GM23338 (cell line): ENCODE results near the gene SORBS1.

Source experiments
- CREB1 ChIP-seq: fragments of 250-450 bp; sonication (Bioruptor Pico); IDR thresholded peaks from 2 replicates; pipeline ENCODE4 v1.5.0; 2020; ENCODE audit warnings: low read depth, mild to moderate bottlenecking, moderate library complexity
- EZH2 ChIP-seq: fragments of 200-600 bp; sonication (generic); IDR thresholded peaks from one replicate; pipeline ENCODE4 v1.8.0; 2017; ENCODE audit warnings: antibody characterized with exemption, mild to moderate bottlenecking, low read depth; ENCODE audit not compliant: unreplicated experiment
- EZH2phosphoT487 ChIP-seq: fragments of 200-600 bp; sonication (generic); IDR thresholded peaks from one replicate; pipeline ENCODE4 v1.8.1; 2018; ENCODE audit warnings: antibody characterized with exemption; ENCODE audit not compliant: unreplicated experiment
- JUNB ChIP-seq: IDR thresholded peaks from one replicate; pipeline ENCODE4 v1.6.1; 2016; ENCODE audit warnings: antibody characterized with exemption; ENCODE audit not compliant: unreplicated experiment
- NANOG ChIP-seq: IDR thresholded peaks from 2 replicates; pipeline ENCODE4 v1.6.1; 2016; ENCODE audit warnings: antibody characterized with exemption, borderline replicate concordance
- POLR2AphosphoS5 ChIP-seq: IDR thresholded peaks from 2 replicates; pipeline ENCODE4 v1.6.1; 2016; ENCODE audit warnings: antibody characterized with exemption, low read depth
- STAT1 ChIP-seq: IDR thresholded peaks from one replicate; pipeline ENCODE4 v1.6.1; 2016; ENCODE audit warnings: antibody characterized with exemption; ENCODE audit not compliant: unreplicated experiment
- ZNF114 ChIP-seq: fragments of 250-450 bp; sonication (Bioruptor Pico); IDR thresholded peaks from 2 replicates; pipeline ENCODE4 v1.5.0; 2020; ENCODE audit warnings: mild to moderate bottlenecking, moderate library complexity
- TF ChIP-seq, protein P1 (sequence below): IDR thresholded peaks from one replicate; pipeline ENCODE4 v1.6.1; 2018; ENCODE audit warnings: antibody characterized with exemption; ENCODE audit not compliant: unreplicated experiment
- TF ChIP-seq, protein P2 (sequence below), 2 experiments: fragments of 200-600 bp in 1 of 2; sonication (generic) in 1 of 2; conservative IDR thresholded peaks; 2 replicates each; pipeline versions ENCODE4 v1.5.1 to v1.6.1; 2016 to 2017; ENCODE audit warnings: antibody characterized with exemption in 2 of 2, low read depth in 2 of 2, mild to moderate bottlenecking in 2 of 2, moderate library complexity in 1 of 2
- TF ChIP-seq, protein P3 (sequence below): IDR thresholded peaks from 2 replicates; pipeline ENCODE4 v1.6.1; 2016; ENCODE audit warnings: antibody characterized with exemption
- TF ChIP-seq, protein P4 (sequence below): fragments of 250-450 bp; sonication (Bioruptor Pico); IDR thresholded peaks from 2 replicates; pipeline ENCODE4 v1.5.0; 2020; ENCODE audit warnings: mild to moderate bottlenecking, moderate library complexity

DNA sequence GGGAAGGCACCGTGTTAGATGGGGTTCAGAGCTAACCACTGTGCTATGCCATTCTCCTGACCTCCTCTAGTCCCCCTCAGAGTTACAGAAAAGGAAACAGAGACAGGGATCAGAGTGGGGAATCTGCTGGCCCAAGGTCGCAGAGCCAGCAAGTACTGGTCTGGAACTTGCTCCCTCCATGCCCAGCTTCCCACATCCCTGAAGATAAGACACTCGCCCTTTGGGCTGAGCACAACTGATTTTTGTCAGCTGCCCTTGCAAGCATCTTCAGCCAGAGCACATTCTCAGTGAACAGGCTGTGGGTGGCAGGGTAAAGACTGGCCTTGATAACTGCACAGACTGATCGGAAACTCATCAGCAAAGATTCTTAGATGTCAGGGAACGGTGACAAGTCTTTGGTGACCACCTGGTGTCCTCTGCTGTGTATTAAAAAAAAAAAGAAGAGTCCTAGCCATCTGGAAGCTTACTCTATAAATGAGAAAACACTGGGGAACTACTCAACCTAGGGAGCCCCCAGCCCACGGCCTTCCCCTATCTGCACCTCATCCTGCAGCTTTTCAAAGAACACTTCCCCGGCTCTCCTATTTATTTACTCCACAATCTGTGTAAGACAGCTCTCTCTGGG, 1.3 kb upstream of the SORBS1 start:
- TF ChIP-seq, protein P1, sequence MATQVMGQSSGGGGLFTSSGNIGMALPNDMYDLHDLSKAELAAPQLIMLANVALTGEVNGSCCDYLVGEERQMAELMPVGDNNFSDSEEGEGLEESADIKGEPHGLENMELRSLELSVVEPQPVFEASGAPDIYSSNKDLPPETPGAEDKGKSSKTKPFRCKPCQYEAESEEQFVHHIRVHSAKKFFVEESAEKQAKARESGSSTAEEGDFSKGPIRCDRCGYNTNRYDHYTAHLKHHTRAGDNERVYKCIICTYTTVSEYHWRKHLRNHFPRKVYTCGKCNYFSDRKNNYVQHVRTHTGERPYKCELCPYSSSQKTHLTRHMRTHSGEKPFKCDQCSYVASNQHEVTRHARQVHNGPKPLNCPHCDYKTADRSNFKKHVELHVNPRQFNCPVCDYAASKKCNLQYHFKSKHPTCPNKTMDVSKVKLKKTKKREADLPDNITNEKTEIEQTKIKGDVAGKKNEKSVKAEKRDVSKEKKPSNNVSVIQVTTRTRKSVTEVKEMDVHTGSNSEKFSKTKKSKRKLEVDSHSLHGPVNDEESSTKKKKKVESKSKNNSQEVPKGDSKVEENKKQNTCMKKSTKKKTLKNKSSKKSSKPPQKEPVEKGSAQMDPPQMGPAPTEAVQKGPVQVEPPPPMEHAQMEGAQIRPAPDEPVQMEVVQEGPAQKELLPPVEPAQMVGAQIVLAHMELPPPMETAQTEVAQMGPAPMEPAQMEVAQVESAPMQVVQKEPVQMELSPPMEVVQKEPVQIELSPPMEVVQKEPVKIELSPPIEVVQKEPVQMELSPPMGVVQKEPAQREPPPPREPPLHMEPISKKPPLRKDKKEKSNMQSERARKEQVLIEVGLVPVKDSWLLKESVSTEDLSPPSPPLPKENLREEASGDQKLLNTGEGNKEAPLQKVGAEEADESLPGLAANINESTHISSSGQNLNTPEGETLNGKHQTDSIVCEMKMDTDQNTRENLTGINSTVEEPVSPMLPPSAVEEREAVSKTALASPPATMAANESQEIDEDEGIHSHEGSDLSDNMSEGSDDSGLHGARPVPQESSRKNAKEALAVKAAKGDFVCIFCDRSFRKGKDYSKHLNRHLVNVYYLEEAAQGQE: no peak
- TF ChIP-seq, protein P2, sequence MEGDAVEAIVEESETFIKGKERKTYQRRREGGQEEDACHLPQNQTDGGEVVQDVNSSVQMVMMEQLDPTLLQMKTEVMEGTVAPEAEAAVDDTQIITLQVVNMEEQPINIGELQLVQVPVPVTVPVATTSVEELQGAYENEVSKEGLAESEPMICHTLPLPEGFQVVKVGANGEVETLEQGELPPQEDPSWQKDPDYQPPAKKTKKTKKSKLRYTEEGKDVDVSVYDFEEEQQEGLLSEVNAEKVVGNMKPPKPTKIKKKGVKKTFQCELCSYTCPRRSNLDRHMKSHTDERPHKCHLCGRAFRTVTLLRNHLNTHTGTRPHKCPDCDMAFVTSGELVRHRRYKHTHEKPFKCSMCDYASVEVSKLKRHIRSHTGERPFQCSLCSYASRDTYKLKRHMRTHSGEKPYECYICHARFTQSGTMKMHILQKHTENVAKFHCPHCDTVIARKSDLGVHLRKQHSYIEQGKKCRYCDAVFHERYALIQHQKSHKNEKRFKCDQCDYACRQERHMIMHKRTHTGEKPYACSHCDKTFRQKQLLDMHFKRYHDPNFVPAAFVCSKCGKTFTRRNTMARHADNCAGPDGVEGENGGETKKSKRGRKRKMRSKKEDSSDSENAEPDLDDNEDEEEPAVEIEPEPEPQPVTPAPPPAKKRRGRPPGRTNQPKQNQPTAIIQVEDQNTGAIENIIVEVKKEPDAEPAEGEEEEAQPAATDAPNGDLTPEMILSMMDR (conservative IDR thresholded peaks at IDR 0.05; ENCODE audit: low read depth in 2 of 2): no peak
- no peak for TF ChIP-seq POLR2AphosphoS5
- no peak for TF ChIP-seq JUNB
- TF ChIP-seq, protein P3, sequence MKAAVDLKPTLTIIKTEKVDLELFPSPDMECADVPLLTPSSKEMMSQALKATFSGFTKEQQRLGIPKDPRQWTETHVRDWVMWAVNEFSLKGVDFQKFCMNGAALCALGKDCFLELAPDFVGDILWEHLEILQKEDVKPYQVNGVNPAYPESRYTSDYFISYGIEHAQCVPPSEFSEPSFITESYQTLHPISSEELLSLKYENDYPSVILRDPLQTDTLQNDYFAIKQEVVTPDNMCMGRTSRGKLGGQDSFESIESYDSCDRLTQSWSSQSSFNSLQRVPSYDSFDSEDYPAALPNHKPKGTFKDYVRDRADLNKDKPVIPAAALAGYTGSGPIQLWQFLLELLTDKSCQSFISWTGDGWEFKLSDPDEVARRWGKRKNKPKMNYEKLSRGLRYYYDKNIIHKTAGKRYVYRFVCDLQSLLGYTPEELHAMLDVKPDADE: no peak
- TF ChIP-seq EZH2phosphoT487: no peak
- TF ChIP-seq, protein P4, sequence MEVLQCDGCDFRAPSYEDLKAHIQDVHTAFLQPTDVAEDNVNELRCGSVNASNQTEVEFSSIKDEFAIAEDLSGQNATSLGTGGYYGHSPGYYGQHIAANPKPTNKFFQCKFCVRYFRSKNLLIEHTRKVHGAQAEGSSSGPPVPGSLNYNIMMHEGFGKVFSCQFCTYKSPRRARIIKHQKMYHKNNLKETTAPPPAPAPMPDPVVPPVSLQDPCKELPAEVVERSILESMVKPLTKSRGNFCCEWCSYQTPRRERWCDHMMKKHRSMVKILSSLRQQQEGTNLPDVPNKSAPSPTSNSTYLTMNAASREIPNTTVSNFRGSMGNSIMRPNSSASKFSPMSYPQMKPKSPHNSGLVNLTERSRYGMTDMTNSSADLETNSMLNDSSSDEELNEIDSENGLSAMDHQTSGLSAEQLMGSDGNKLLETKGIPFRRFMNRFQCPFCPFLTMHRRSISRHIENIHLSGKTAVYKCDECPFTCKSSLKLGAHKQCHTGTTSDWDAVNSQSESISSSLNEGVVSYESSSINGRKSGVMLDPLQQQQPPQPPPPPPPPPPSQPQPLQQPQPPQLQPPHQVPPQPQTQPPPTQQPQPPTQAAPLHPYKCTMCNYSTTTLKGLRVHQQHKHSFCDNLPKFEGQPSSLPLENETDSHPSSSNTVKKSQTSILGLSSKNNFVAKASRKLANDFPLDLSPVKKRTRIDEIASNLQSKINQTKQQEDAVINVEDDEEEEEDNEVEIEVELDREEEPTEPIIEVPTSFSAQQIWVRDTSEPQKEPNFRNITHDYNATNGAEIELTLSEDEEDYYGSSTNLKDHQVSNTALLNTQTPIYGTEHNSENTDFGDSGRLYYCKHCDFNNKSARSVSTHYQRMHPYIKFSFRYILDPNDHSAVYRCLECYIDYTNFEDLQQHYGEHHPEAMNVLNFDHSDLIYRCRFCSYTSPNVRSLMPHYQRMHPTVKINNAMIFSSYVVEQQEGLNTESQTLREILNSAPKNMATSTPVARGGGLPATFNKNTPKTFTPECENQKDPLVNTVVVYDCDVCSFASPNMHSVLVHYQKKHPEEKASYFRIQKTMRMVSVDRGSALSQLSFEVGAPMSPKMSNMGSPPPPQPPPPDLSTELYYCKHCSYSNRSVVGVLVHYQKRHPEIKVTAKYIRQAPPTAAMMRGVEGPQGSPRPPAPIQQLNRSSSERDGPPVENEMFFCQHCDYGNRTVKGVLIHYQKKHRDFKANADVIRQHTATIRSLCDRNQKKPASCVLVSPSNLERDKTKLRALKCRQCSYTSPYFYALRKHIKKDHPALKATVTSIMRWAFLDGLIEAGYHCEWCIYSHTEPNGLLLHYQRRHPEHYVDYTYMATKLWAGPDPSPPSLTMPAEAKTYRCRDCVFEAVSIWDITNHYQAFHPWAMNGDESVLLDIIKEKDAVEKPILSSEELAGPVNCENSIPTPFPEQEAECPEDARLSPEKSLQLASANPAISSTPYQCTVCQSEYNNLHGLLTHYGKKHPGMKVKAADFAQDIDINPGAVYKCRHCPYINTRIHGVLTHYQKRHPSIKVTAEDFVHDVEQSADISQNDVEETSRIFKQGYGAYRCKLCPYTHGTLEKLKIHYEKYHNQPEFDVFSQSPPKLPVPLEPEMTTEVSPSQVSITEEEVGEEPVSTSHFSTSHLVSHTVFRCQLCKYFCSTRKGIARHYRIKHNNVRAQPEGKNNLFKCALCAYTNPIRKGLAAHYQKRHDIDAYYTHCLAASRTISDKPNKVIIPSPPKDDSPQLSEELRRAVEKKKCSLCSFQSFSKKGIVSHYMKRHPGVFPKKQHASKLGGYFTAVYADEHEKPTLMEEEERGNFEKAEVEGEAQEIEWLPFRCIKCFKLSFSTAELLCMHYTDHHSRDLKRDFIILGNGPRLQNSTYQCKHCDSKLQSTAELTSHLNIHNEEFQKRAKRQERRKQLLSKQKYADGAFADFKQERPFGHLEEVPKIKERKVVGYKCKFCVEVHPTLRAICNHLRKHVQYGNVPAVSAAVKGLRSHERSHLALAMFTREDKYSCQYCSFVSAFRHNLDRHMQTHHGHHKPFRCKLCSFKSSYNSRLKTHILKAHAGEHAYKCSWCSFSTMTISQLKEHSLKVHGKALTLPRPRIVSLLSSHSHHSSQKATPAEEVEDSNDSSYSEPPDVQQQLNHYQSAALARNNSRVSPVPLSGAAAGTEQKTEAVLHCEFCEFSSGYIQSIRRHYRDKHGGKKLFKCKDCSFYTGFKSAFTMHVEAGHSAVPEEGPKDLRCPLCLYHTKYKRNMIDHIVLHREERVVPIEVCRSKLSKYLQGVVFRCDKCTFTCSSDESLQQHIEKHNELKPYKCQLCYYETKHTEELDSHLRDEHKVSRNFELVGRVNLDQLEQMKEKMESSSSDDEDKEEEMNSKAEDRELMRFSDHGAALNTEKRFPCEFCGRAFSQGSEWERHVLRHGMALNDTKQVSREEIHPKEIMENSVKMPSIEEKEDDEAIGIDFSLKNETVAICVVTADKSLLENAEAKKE (CRISPR knock-in tag): no peak
- no peak for TF ChIP-seq EZH2
- no peak for TF ChIP-seq STAT1
- TF ChIP-seq CREB1 (CRISPR knock-in tag): no peak
- TF ChIP-seq NANOG: no peak
- TF ChIP-seq ZNF114 (CRISPR knock-in tag): no peak
